ENCODE data around the gene APBA2. TPM values are rescaled to one million over a fixed set of nuclear protein-coding genes. Genes with fewer than 3 reads are reported as not detected.

APBA2 gene
- total RNA-seq, 2 donors from 2014 or later = 0.77 to 1.0 TPM

- no peak overlapping the region for H3K4me3 ChIP-seq
- intact Hi-C loops (cut with DNase I) = loop anchor here (5.0 kb wide), 1 partner anchor 47 kb away; no protein-coding TSS in a partner anchor
- no peak overlapping the region for H3K27ac ChIP-seq
- H3K4me1 ChIP-seq = no peaks in the 10 kb centered on the region
- no peak for TF ChIP-seq CTCF (IDR thresholded peaks at IDR 0.05)
- no peak overlapping the region for H3K9ac ChIP-seq (ENCODE audit: low read depth in 2 of 2, low read length in 2 of 2)
- DNase-seq = no peak
- no peaks in the 10 kb centered on the region for H3K27me3 ChIP-seq
- H3K36me3 ChIP-seq = no peaks in the 10 kb centered on the region
- H3K9me3 ChIP-seq = no peaks in the 10 kb centered on the region
Observed at GRCh38 chr15:29109762-29110161, 224.0 kb downstream of the APBA2 start.

GRCh38 chr15:29110176-29110575, 224.4 kb downstream of the APBA2 start:
- Histone ChIP-seq H3K9me3 (no peaks in the 10 kb centered on the region), H3K4me3 (no peak overlapping the region), H3K9ac (ENCODE audit: low read depth in 2 of 2, low read length in 2 of 2) (no peak overlapping the region), H3K4me1 (no peaks in the 10 kb centered on the region), H3K27ac (no peak overlapping the region), H3K27me3 (no peaks in the 10 kb centered on the region), H3K36me3 (no peaks in the 10 kb centered on the region)
- DNase-seq = no peak
- intact Hi-C loops (cut with DNase I) = loop anchor here (5.0 kb wide), 1 partner anchor 48 kb away; no protein-coding TSS in a partner anchor
- TF ChIP-seq CTCF (IDR thresholded peaks at IDR 0.05) = no peak

- no peak overlapping the region for H3K4me3 ChIP-seq
- no peaks in the 10 kb centered on the region for H3K36me3 ChIP-seq
- intact Hi-C loops (cut with DNase I) = loop anchor here (5.0 kb wide), 1 partner anchor 48 kb away; no protein-coding TSS in a partner anchor
- no peaks in the 10 kb centered on the region for H3K4me1 ChIP-seq
- no peak for TF ChIP-seq CTCF (IDR thresholded peaks at IDR 0.05)
- H3K27ac ChIP-seq = no peak overlapping the region
- H3K9me3 ChIP-seq = no peaks in the 10 kb centered on the region
- no peaks in the 10 kb centered on the region for H3K27me3 ChIP-seq
- no peak overlapping the region for H3K9ac ChIP-seq (ENCODE audit: low read depth in 2 of 2, low read length in 2 of 2)
- no peak for DNase-seq
Observed at GRCh38 chr15:29110733-29111132, 225.0 kb downstream of the APBA2 start.

GRCh38 chr15:29111705-29112281, 226.0 kb downstream of the APBA2 start:
- no peaks in the 10 kb centered on the region for H3K4me1 ChIP-seq
- TF ChIP-seq CTCF (IDR thresholded peaks at IDR 0.05) = no peak
- H3K36me3 ChIP-seq = no peaks in the 10 kb centered on the region
- no peaks in the 10 kb centered on the region for H3K9me3 ChIP-seq
- H3K4me3 ChIP-seq = no peak overlapping the region
- DNase-seq = no peak
- H3K9ac ChIP-seq (ENCODE audit: low read depth in 2 of 2, low read length in 2 of 2) = no peak overlapping the region
- H3K27me3 ChIP-seq = no peaks in the 10 kb centered on the region
- H3K27ac ChIP-seq = no peak overlapping the region
- intact Hi-C loops (cut with DNase I) = loop anchor here (5.0 kb wide), 1 partner anchor 49 kb away; no protein-coding TSS in a partner anchor

- DNase-seq = no peak
- no peaks in the 10 kb centered on the region for H3K27me3 ChIP-seq
- H3K36me3 ChIP-seq = no peaks in the 10 kb centered on the region
- no peak overlapping the region for H3K9ac ChIP-seq (ENCODE audit: low read depth in 2 of 2, low read length in 2 of 2)
- TF ChIP-seq CTCF (IDR thresholded peaks at IDR 0.05) = no peak
- H3K4me1 ChIP-seq = no peaks in the 10 kb centered on the region
- no peak overlapping the region for H3K4me3 ChIP-seq
- intact Hi-C loops (cut with DNase I) = loop anchor here (5.0 kb wide), 1 partner anchor 51 kb away; no protein-coding TSS in a partner anchor
- H3K9me3 ChIP-seq = no peaks in the 10 kb centered on the region
- no peak overlapping the region for H3K27ac ChIP-seq
Observed at GRCh38 chr15:29113336-29114220, 227.8 kb downstream of the APBA2 start.

All from colonic mucosa (tissue), 4 donors.